Endodermal cell (in vitro differentiated cells): ENCODE data around the gene CLEC3B. TPM values are rescaled to one million over a fixed set of nuclear protein-coding genes. Genes with fewer than 3 reads are reported as not detected.

Source experiments
- DNase-seq: peaks from one replicate; pipeline ENCODE4 v3.0.0-alpha.2; 2017
- H3K27ac ChIP-seq: 2 replicates; pipeline ENCODE4 v1.5.1; 2013; ENCODE audit warnings: mild to moderate bottlenecking, low read depth, low read length, moderate library complexity
- H3K27me3 ChIP-seq: 2 replicates; pipeline ENCODE4 v1.6.1; 2013; ENCODE audit warnings: mild to moderate bottlenecking, low read length, moderate library complexity; ENCODE audit not compliant: insufficient read depth, control insufficient read depth, poor library complexity, severe bottlenecking
- H3K36me3 ChIP-seq: 2 replicates; pipeline ENCODE4 v1.7.0; 2013; ENCODE audit warnings: mild to moderate bottlenecking, low read length, moderate library complexity; ENCODE audit not compliant: control insufficient read depth, insufficient read depth
- H3K4me1 ChIP-seq: one replicate; pipeline ENCODE4 v1.7.0; 2013; ENCODE audit warnings: low read length; ENCODE audit not compliant: control insufficient read depth, insufficient read depth
- H3K4me3 ChIP-seq: 2 replicates; pipeline ENCODE4 v1.5.1; 2013; ENCODE audit warnings: mild to moderate bottlenecking, low read length, moderate library complexity
- H3K9ac ChIP-seq: 2 replicates; pipeline ENCODE4 v1.6.1; 2013; ENCODE audit warnings: mild to moderate bottlenecking, low read length, moderate library complexity; ENCODE audit not compliant: poor library complexity, severe bottlenecking; ENCODE audit errors: extremely low read depth
- H3K9me3 ChIP-seq: 2 replicates; pipeline ENCODE4 v1.6.1; 2013; ENCODE audit warnings: mild to moderate bottlenecking, low read length, moderate library complexity; ENCODE audit not compliant: control insufficient read depth
- H3K27ac Mint-ChIP-seq: 2 replicates; pipeline ENCODE4 v1.8.0; 2020; ENCODE audit warnings: mixed read lengths
- H3K27me3 Mint-ChIP-seq: 2 replicates; pipeline ENCODE4 v1.8.0; 2021; ENCODE audit warnings: mild to moderate bottlenecking, mixed read lengths; ENCODE audit not compliant: insufficient read depth
- H3K36me3 Mint-ChIP-seq: 2 replicates; pipeline ENCODE4 v1.8.0; 2020; ENCODE audit warnings: low read depth, mixed read lengths
- H3K4me1 Mint-ChIP-seq: 2 replicates; pipeline ENCODE4 v1.8.0; 2020; ENCODE audit warnings: mixed read lengths
- H3K4me3 Mint-ChIP-seq: 2 replicates; pipeline ENCODE4 v1.8.0; 2020; ENCODE audit warnings: mild to moderate bottlenecking, moderate library complexity, mixed read lengths
- H3K9me3 Mint-ChIP-seq: 2 replicates; pipeline ENCODE4 v1.8.0; 2020; ENCODE audit warnings: mild to moderate bottlenecking, mixed read lengths
- CTCF ChIP-seq: fragments of 200-600 bp; sonication (generic); conservative IDR thresholded peaks from 2 replicates; pipeline ENCODE4 v1.5.0; 2021; ENCODE audit warnings: antibody characterized with exemption, mild to moderate bottlenecking
- WGBS, 2 experiments: methylation state at CpG; one replicate each; pipeline versions ENCODE4 v1.1.5 to v1.1.7; 2013; ENCODE audit warnings: missing lambda C conversion rate in 2 of 2, mixed read lengths in 1 of 2; ENCODE audit not compliant: insufficient coverage in 1 of 2, insufficient read length in 1 of 2; 5-methylcytosine and 5-hydroxymethylcytosine counted together
- total RNA-seq, 2 donors: library from RNA; stranded (reverse); fragmentation: NEBNext Ultra II Directional in 1 of 2; extraction: Animal tissue kit (Norgen Biotek cat#: 25700) in 1 of 2; gene quantifications; 2 replicates in 1 of 2; 3 replicates in 1 of 2; pipeline ENCODE4 v1.2.1, GENCODE V29; 2021

Gene CLEC3B
- total RNA-seq, 2 donors from 2014 or later = not detected

- Mint-ChIP-seq H3K27me3 (no peaks in the 10 kb centered on the region), H3K36me3 (peaks cover 5% of the 10 kb centered on the region), H3K9me3 (peaks cover 5% of the 10 kb centered on the region), H3K27ac (no peak overlapping the region), H3K4me1 (peaks cover 3% of the 10 kb centered on the region), H3K4me3 (no peak overlapping the region)
- no peak for DNase-seq
- Histone ChIP-seq H3K4me1 (no peaks in the 10 kb centered on the region), H3K27me3 (no peaks in the 10 kb centered on the region), H3K36me3 (no peaks in the 10 kb centered on the region), H3K9me3 (no peaks in the 10 kb centered on the region), H3K4me3 (no peak overlapping the region), H3K27ac (no peak overlapping the region), H3K9ac (no peak overlapping the region)
- no peak for TF ChIP-seq CTCF
- WGBS, 2 experiments = 94% methylated on average over 2 of the region's 2 CpGs
Measured at GRCh38 chr3:45081506-45082141, 55.5 kb downstream of the CLEC3B start.

GRCh38 chr3:45082142-45082538, 56.0 kb downstream of the CLEC3B start:
- no peaks in the 10 kb centered on the region for H3K27me3 ChIP-seq
- H3K36me3 ChIP-seq = no peaks in the 10 kb centered on the region
- H3K4me3 ChIP-seq = no peak overlapping the region
- Mint-ChIP-seq H3K9me3 (no peaks in the 10 kb centered on the region), H3K27ac (no peak overlapping the region), H3K4me1 (peaks cover 3% of the 10 kb centered on the region), H3K27me3 (no peaks in the 10 kb centered on the region), H3K4me3 (no peak overlapping the region), H3K36me3 (peaks cover 5% of the 10 kb centered on the region)
- H3K9ac ChIP-seq = no peak overlapping the region
- WGBS, 2 experiments = 93% methylated on average over 5 of the region's 5 CpGs
- no peak for DNase-seq
- H3K9me3 ChIP-seq = no peaks in the 10 kb centered on the region
- H3K27ac ChIP-seq = no peak overlapping the region
- TF ChIP-seq CTCF = no peak
- no peaks in the 10 kb centered on the region for H3K4me1 ChIP-seq

GRCh38 chr3:45083023-45083422, 56.9 kb downstream of the CLEC3B start:
- no peaks in the 10 kb centered on the region for H3K9me3 ChIP-seq
- H3K27ac ChIP-seq = no peak overlapping the region
- H3K4me1 ChIP-seq = no peaks in the 10 kb centered on the region
- DNase-seq = no peak
- H3K27me3 ChIP-seq = no peaks in the 10 kb centered on the region
- H3K9me3 Mint-ChIP-seq = no peaks in the 10 kb centered on the region
- H3K36me3 Mint-ChIP-seq = peaks cover 7% of the 10 kb centered on the region
- no peak for TF ChIP-seq CTCF
- 91 to 97% methylated on average over 5 to 6 of the region's 6 CpGs for WGBS, 2 experiments
- no peaks in the 10 kb centered on the region for H3K27me3 Mint-ChIP-seq
- H3K36me3 ChIP-seq = no peaks in the 10 kb centered on the region
- H3K4me3 ChIP-seq = no peak overlapping the region
- peaks cover 3% of the 10 kb centered on the region for H3K4me1 Mint-ChIP-seq
- no peak overlapping the region for H3K27ac Mint-ChIP-seq
- no peak overlapping the region for H3K4me3 Mint-ChIP-seq
- H3K9ac ChIP-seq = no peak overlapping the region
